ENCODE results near the gene PNRC1.
"Not testable (repeated sequence)": the region's sequence is repeated elsewhere in the genome, so short reads cannot be mapped to it uniquely, and the experiment has no call there.

The PNRC1 gene

DNA sequence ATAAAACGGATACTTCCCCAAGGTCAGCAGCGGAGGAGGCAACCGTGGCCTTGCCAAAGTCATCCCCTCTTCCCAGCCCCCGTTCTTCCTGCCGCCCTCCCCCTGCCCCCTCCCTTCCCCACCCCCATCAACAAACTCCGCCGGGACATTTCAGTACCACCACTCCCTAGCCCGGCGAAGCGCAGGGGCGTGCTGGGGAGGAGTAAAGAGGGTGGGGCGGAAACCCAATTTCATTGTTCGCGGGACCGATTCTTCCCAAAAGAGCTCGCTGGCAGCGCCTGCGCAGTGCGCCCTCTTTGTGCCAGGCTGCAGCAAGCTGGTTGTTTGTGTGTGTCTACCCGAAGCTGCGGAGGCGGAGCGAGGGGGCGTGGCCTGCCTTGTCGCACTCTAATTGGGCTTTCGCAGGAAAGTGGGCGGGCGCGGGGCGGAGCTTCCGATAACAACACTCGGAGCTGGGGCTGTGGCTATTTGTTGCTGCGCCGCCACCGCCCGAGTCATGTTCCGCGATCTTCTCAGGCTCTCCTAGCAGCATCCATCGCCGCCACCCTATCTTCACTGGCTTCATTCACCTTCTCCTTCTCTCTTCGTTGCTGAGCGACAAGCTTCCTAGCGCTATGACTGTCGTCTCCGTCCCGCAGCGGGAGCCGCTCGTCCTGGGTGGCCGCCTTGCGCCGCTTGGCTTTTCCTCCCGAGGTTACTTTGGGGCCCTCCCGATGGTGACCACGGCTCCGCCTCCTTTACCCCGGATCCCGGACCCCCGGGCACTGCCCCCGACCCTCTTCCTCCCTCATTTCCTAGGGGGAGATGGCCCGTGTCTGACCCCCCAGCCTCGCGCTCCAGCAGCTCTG is at the start of gene PNRC1:
Gene PNRC1 (plus strand): TSS at position 471 of the 848 bp plus-strand sequence. CDS start 144 bp downstream, at position 615.
- in situ Hi-C loops (cut with HindIII; ENCODE audit: low sequenced_read_pairs): no loop called here

DNA sequence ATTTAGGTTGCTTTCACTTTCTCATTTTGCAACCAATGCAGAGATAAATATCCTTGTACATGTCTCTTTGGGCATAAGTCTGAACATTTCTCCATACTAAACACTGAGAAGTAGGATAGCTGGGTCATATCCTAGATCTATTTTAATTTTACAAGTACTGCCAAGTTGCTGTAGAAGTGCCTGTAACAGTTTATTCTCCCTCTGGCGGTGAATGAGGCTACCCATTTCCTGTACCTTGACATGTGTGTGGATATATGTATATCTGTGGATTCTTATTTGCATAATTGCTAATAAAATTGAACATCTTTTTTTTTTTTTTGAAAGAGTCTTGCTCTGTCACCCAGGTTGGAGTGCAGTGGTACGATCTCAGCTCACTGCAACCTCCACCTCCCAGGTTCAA is 48.0 kb upstream of the PNRC1 start:
- in situ Hi-C loops (cut with HindIII; ENCODE audit: low sequenced_read_pairs): no loop called here

DNA sequence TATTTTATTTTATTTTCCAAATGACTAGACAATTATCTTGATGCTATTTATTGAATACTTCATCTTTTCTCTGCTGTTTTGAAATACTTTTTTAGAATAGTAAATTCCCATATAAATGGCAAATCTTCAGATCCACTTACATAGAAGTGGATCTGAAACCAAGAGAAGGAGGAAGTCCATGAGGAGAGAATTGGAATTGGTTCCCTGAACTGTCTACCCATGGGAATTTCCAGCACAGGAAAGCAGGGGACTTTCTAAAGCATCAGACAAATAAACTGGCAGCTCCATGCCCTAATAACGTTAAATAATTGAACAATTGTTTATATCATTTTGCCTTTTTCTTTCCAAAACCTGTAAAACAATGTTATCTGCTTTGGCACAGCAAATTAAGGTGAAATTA is 47.1 kb upstream of the PNRC1 start:
- in situ Hi-C loops (cut with HindIII; ENCODE audit: low sequenced_read_pairs): no loop called here

DNA sequence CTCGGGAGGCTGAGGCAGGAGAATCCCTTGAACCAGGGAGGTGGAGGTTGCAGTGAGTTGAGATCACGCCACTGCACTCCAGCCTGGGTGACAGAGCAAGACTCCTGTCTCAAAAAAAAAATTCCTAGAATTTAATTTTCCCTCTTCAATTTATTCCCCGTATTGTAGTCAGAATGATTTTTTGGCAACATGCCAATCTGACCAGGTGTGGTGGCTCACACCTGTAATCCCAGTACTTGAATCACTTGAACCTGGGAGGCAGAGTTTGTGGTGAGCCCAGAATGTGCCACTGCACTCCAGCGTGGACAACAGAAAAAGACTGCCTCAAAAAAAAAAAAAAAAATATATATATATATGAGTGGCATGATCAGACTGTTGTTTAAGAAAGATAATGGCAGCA is 46.4 kb upstream of the PNRC1 start:
- in situ Hi-C loops (cut with HindIII; ENCODE audit: low sequenced_read_pairs): not testable (repeated sequence)

DNA sequence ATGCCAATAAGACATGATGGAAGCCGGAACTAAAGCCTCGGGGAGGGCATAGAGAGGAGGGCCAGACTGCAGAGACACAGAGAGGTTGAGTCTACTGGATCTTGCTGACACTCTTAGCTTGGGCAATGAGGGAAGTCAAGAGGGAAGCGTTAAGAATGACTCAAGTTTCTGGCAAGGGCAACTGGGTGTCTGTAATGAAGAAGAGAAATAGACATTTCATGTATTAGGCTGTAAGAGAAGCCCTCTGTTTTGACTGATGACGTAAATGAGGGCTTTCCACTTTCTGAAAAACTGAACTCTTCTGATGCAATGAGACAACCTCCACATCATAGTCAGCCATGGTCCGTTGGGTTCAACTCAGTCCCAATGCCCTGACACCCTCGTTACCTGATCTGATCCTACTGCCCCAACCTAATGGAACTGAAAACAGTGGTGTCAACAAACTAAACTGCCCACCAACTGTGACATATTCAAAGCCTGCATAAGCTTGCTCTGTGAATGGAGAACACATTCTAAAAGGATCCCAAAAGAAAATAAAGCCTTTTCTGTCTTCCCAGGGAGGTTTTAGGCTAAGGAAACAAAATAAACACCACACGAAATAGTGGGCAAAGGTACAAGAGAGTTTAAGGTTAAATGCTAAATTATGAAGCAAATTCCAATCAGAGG is 45.8 kb upstream of the PNRC1 start:
- in situ Hi-C loops (cut with HindIII; ENCODE audit: low sequenced_read_pairs): no loop called here

DNA sequence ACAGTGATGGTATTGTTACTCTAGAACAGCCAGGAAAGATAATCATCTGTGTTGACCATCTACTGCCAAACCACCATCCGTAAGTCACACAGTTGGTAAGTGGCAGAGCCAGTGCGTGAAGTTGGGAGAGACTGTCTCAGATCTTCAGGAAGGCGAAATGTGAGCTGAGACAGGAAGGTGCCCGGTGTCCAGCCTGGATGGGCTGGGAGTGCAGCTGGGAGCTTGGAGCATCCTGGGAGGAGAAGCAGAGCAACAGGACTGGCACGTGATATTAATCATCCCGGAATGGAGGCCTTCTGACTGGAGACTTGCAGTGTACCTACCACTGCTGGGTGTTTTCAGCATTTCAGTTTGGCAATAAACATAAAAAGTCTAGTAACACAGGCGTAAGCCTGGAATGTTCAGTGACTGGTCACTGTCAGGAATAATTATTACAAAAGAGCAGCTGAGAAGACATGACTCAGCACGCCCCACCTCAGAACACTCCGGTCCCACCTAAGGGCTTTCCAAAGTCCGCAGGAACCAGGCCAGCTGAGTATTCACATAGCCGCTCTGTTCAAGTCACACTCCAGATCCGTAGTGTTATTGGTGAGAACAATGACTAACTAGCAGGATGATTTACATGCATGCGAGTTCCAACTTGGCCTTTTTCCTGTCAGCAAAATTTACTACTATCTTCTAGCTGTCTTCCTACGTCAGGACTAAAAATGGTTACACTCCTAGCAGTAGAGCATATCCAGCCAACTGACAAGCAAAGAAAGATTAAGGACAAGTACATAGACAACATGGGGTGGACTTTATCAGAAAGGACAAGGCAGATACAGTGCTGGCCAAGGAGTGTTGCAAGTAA is 45.1 kb upstream of the PNRC1 start:
- in situ Hi-C loops (cut with HindIII; ENCODE audit: low sequenced_read_pairs): no loop called here

DNA sequence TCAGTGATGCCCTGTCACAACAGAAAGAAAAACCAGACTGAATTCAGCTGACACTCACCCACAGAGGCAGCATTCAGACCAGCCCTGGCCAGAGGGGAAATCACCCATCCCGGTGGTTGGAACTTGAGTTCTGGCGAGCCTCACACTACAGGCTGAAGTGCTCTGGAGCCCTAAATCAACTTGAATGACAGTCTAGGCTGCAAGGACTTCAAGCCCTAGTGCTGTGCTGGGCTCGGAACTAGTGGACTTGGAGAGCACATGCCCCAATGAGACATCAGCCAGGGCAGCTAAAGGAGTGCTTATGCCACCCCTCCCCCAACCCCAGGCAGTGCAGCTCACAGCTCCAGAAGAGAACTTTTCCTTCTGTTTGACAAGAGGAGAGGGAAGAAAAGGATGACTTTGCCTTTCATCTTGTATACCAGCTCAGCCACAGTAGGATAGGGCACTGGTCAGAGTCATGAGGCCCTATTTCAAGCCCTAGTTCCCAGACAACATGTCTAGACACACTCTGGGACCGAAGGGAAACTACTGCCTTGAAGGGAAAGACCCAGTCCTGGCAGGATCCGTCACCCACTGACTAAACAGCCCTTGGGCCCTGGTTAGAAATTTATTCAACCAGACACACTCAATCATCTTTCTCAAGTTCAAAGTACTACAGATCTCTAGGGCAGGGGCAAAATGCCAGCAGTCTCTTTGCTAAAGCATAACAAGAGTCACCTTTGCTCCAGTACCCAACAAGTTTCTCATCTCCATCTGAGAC is 43.2 kb upstream of the PNRC1 start:
- in situ Hi-C loops (cut with HindIII; ENCODE audit: low sequenced_read_pairs): no loop called here

DNA sequence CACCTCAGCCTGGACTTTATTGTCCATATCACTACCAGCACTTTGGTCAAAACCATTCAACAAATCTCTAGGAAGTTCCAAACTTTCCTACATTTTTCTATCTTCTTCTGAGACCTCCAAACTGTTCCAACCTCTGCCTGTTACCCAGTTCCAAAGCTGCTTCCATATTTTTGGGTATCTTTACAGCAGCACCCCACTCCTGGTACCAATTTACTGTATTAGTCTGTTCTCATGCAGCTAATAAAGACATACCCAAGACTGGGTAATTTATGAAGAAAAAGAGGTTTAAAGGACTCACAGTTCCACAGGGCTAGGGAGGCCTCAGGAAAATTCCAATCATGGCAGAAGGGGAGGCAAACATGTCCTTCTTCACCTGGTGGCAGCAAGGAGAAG is 42.7 kb upstream of the PNRC1 start:
- in situ Hi-C loops (cut with HindIII; ENCODE audit: low sequenced_read_pairs): not testable (repeated sequence)

DNA sequence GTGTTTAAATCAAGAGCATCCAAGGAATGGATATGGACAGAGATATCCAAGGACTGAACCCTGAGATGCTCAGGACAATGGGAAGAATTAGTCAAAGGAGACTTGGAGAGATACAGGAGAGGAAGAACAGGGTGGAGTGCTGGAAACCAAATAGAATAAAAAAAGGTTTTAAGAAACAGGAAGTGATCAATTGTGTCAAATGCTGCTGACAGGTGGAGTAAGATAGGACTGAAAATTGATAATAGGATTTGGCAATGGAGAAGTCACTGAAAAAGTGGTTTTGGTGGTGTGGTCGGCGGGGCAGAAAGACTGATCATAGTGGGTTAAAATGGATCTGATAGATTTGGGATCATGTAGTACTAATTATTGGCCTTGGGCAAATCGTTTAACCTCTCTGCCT is 37.9 kb upstream of the PNRC1 start:
- in situ Hi-C loops (cut with HindIII; ENCODE audit: low sequenced_read_pairs): no loop called here

DNA sequence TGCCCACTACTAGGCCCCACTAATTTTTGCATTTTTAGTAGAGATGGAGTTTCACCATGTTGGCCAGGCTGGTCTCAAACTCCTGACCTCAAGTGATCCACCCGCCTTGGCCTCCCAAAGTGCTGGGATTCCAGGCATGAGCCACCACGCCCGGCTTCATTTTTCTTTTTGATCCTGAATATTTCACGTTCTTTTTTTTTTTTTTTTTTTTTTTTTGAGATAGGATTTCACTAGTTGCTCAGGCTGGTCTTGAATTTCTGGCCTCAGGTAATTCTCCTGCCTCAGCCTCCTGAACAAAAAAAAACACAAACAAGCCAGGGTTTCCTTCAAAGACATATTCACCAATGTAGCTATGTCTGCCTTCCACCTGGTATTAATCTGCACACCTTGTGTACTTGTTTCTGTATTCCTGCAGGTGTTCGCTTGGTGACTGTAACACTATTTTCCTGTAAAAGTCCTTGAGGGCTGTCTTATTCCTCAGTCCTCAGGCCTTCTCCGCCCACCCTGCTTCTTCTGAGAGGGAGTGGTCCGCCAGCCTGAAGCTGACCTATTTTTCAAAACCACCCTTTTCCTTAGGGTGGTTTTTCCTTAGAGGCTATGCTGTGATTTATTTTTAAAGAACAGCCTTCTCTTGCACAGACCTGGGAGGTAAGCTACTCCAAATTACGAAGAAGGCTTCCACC is 36.1 kb upstream of the PNRC1 start:
- in situ Hi-C loops (cut with HindIII; ENCODE audit: low sequenced_read_pairs): no loop called here

DNA sequence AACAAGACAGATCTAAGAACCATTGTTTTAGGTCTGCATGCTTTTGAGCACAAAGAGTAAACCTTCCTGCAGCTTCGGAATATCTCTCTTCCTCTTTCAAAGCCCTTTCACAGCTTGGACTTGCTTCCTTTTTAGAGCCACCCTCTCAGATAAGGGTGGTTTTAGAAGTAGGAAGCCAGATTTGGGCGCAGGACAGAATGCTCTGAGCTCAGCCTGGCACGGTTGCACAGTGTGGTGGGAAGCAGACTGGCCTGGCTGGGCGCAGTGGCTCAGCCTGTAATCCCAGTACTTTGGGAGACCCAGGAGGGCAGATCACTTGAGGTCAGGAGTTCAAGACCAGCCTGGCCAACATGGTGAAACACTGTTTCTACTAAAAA is 35.6 kb upstream of the PNRC1 start:
- in situ Hi-C loops (cut with HindIII; ENCODE audit: low sequenced_read_pairs): no loop called here

DNA sequence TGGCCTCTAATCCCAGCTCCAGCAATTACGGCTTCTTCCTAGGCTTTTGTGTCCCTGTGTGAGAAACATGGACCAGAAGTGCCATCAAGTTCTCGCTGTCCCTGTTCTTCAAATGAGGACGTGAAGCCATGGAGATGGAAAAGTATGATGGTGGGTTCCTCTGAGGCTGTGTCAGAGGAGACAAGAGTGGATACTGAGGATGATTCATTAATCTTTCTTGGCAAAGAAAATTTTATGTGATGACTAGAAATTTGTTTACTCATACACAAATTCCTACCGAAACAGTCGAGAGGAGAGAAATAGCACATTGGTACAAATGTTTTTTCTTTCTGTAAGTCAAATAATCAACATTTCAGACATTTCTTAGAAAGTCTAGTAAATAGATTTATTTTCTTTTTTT is 35.0 kb upstream of the PNRC1 start:
- in situ Hi-C loops (cut with HindIII; ENCODE audit: low sequenced_read_pairs): no loop called here

DNA sequence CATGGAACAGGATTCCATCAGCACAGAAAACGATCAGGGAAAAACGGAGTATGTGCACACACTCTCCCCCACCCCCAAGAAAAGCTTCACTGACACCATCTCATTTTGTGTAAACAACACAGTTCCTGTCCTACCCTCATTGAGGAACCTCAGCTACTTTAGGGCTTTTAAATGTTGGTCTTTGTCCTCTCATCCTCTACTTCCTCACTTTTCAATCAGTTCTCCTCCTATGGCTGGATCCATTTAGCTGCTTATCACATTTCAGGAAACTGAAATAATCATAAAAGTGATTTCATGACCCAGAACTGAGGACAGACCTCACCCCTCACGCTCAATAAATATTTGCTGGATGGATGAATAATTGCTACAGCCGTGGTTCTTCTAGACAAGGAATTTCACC is 33.1 kb upstream of the PNRC1 start:
- in situ Hi-C loops (cut with HindIII; ENCODE audit: low sequenced_read_pairs): no loop called here

DNA sequence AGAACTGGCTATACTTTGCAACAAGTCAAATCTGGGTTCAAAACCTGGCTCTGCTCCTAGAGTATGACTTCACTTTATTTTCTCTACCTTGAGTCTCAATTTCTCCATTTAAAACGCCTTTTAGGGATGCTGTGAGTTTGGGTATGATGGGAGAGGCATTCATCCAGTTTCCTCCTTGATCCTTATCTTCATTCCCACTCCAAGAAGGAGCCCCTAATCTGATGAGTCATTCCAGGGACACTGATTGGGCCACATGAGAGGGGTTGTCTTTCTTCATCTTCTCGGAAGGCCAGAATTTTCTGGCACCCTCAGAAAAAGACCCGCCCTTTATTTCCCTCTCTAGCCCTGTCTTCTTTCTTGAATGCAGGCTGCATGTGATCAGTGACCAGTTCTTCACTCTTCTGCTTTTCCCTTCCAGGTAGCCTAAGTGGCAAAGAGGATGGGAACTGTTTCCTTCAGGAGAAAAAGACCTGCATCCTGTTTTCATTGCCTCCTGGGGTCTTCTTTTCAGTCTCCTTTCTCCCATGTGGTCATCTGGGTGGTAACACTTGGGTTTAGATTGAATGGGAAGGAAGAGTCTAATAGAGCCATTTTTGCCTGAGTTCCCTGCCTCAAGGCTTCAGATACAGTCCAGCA is 32.1 kb upstream of the PNRC1 start:
- in situ Hi-C loops (cut with HindIII; ENCODE audit: low sequenced_read_pairs): no loop called here

DNA sequence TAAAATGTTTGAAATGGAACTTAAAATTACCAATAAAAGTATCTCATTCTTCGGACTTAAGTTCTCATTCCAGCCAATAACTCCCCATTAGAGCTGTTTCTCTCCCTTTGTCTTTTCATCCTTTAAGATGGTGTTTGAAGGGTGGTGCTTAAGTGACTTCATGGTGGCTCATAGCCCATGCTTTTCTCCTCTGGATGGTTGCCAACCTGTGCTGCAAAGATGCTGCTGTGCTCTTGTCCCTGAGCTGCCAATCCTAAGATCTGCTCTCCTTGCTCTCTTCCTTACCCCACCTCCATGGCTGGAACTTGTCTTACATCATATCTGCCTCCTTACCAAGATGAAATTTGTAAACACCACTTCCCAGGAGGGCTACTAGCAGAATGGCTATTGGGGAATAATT is 31.6 kb upstream of the PNRC1 start:
- in situ Hi-C loops (cut with HindIII; ENCODE audit: low sequenced_read_pairs): no loop called here

DNA sequence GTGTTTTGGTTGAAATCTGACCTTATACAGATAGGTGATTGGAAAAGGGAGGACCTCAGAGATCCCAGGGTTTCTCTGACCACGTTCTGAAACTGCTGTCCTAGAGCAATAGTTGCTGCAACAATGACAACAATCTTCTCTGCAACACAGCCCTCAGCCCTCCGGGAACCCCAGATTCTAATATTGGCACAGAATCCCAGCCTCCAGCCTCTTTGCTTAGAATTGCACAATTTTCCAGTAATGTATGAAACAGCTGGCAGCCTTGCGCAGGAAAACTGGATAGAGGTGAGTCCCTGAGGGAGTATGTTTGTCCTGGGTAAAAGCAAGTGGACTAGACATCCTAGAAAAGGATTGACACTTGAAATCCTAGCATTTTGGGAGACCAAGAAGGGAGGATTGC is 30.4 kb upstream of the PNRC1 start:
- in situ Hi-C loops (cut with HindIII; ENCODE audit: low sequenced_read_pairs): no loop called here

DNA sequence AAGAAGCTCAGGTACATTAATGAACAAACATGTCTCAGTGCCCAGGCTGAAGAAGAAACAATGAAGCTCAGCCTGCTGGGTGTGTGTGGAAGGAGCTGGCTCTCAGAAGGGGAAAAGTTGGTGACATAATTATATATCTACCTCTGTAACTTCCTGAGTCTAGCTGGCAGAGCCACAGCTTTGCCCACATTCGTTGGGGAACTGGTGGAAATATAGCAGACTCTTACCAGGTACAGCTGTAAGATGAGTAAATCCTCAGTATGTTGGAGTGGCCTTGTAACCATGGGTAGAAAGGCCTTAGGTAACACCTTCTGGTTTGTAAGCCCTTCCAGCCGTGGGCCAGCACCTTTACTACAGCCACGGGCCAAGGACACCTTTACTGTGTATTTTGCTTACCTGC is 29.9 kb upstream of the PNRC1 start:
- in situ Hi-C loops (cut with HindIII; ENCODE audit: low sequenced_read_pairs): no loop called here

DNA sequence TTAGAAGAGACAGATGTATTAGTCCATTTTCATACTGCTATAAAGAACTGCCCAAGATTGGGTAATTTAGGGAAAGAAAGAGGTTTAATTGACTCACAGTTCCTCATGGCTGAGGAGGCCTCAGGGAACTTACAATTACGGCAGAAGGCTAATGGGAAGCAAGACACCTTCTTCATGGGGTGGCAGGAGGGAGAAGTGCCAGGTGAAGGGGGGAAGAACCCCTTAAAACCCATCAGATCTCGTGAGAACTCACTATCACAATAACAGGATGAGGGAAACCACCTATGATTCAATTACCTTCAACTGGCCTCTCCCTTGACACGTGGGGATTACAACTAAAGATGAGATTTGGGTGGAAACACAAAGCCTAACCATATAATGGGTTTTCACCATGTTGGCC is 28.9 kb upstream of the PNRC1 start:
- in situ Hi-C loops (cut with HindIII; ENCODE audit: low sequenced_read_pairs): no loop called here

DNA sequence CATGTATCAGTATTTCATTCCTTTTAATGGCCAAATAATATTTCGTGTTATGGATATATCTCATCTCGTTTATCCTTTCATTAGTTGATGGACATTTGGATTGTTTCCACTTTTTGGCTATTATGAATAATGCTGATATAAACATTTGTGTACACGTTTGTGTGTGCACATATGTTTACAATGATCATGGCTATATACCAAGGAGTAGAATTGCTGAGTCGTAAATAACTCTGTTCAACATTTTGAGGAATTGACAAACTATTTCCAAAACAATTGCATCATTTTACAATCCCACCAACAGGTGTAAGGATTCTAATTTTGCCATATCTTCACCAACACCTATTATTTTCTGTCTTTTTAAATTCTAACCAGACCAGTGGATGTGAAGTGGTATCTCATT is 26.3 kb upstream of the PNRC1 start:
- in situ Hi-C loops (cut with HindIII; ENCODE audit: low sequenced_read_pairs): no loop called here

DNA sequence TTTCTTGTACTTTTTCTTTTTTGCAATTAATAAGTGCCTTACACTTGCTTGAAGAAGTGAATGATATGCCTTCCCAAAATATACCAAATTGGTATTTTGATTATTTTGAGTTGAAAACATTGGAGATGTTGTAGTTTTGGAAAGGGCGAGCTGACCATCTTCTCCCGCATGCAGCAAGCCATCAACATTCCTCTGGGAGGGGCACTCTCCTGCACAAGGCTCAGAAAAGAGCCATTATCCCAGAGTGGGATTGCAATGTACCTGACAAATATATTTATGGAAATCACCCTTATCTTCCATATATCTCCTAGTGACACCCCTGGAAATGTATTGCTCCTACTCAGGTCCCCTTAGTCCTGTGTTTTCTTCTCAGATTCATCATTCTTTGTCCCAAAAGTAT is 22.8 kb upstream of the PNRC1 start:
- in situ Hi-C loops (cut with HindIII; ENCODE audit: low sequenced_read_pairs): no loop called here
